Hepatocyte (in vitro differentiated cells): Measurements from ENCODE around the gene SORD. TPM values are rescaled to one million over a fixed set of nuclear protein-coding genes. Genes with fewer than 3 reads are reported as not detected.
"Not testable (repeated sequence)": the region's sequence is repeated elsewhere in the genome, so short reads cannot be mapped to it uniquely, and the experiment has no call there.

Experiments
- DNase-seq: peaks from one replicate; pipeline ENCODE4 v3.0.0-alpha.2; 2016; ENCODE audit warnings: low spot score
- H2AFZ ChIP-seq: fragments of 200-600 bp; sonication (generic); 2 replicates; pipeline ENCODE4 v1.6.0; 2016; ENCODE audit warnings: antibody characterized with exemption, mild to moderate bottlenecking
- H3K27ac ChIP-seq: fragments of 200-600 bp; sonication (generic); 2 replicates; pipeline ENCODE4 v1.5.1; 2016; ENCODE audit warnings: mild to moderate bottlenecking
- H3K27me3 ChIP-seq: fragments of 200-600 bp; sonication (generic); 2 replicates; pipeline ENCODE4 v1.6.1; 2016
- H3K36me3 ChIP-seq: fragments of 200-600 bp; sonication (generic); replicated peaks from 2 replicates; pipeline ENCODE4 v1.5.1; 2016; ENCODE audit warnings: low read depth; ENCODE audit not compliant: insufficient read depth
- H3K4me1 ChIP-seq: fragments of 200-600 bp; sonication (generic); 2 replicates; pipeline ENCODE4 v1.5.1; 2016; ENCODE audit warnings: mild to moderate bottlenecking, moderate library complexity; ENCODE audit not compliant: insufficient read depth
- H3K4me2 ChIP-seq: fragments of 200-600 bp; sonication (generic); 2 replicates; pipeline ENCODE4 v1.6.0; 2016
- H3K4me3 ChIP-seq: fragments of 200-600 bp; sonication (generic); 2 replicates; pipeline ENCODE4 v1.5.1; 2016; ENCODE audit warnings: mild to moderate bottlenecking
- H3K79me2 ChIP-seq: fragments of 200-600 bp; sonication (generic); 2 replicates; pipeline ENCODE4 v1.6.0; 2017; ENCODE audit warnings: mild to moderate bottlenecking
- H3K9me2 ChIP-seq: fragments of 200-600 bp; sonication (generic); replicated peaks from 2 replicates; pipeline ENCODE4 v1.6.0; 2017; ENCODE audit warnings: mild to moderate bottlenecking; ENCODE audit not compliant: insufficient read depth
- H3K9me3 ChIP-seq: fragments of 200-600 bp; sonication (generic); 2 replicates; pipeline ENCODE4 v1.5.1; 2016; ENCODE audit warnings: low read depth, mild to moderate bottlenecking
- H4K20me1 ChIP-seq: fragments of 200-600 bp; sonication (generic); 2 replicates; pipeline ENCODE4 v1.6.0; 2016; ENCODE audit warnings: mild to moderate bottlenecking; ENCODE audit not compliant: insufficient read depth, poor library complexity, severe bottlenecking
- EZH2 ChIP-seq: fragments of 200-600 bp; sonication (generic); IDR thresholded peaks from 2 replicates; pipeline ENCODE4 v1.6.1; 2016; ENCODE audit warnings: antibody characterized with exemption, mild to moderate bottlenecking, borderline replicate concordance
- EZH2phosphoT487 ChIP-seq: fragments of 200-600 bp; sonication (generic); IDR thresholded peaks from one replicate; pipeline ENCODE4 v1.6.1; 2018; ENCODE audit warnings: antibody characterized with exemption, mild to moderate bottlenecking, low read depth, moderate library complexity; ENCODE audit not compliant: unreplicated experiment, severe bottlenecking
- WGBS: methylation state at CpG from one replicate; pipeline ENCODE4 v1.1.6; 2016; ENCODE audit warnings: low lambda C conversion rate; ENCODE audit errors: missing lambda C conversion rate; 5-methylcytosine and 5-hydroxymethylcytosine counted together
- polyA plus RNA-seq: library from polyadenylated mRNA; unstranded; fragments of >200 nt; fragmentation: Nextera tagmentation; extraction: Ambion mirVana; gene quantifications from 2 replicates; pipeline ENCODE4 v1.2.1, GENCODE V29; 2016
- total RNA-seq: library from RNA; depleted of rRNA; stranded (reverse); fragments of >200 nt; gene quantifications from 2 replicates; pipeline ENCODE4 v1.2.3, GENCODE V29; 2014
- TF ChIP-seq, protein P1 (sequence below): fragments of 200-600 bp; sonication (generic); IDR thresholded peaks from 2 replicates; pipeline ENCODE4 v1.5.1; 2016; ENCODE audit warnings: antibody characterized with exemption, mild to moderate bottlenecking; ENCODE audit not compliant: poor library complexity

SORD gene
- total and polyA plus RNA-seq, 2 experiments from 2014 or later: 81.8 to 116 TPM

- Histone ChIP-seq H4K20me1 (no peaks in the 10 kb centered on the region), H3K79me2 (no peaks in the 10 kb centered on the region), H3K27me3 (no peaks in the 10 kb centered on the region), H3K9me2 (no peaks in the 10 kb centered on the region), H3K4me3 (no peak overlapping the region), H3K4me2 (no peak overlapping the region), H3K9me3 (no peaks in the 10 kb centered on the region), H2AFZ (no peak overlapping the region), H3K36me3 (no peaks in the 10 kb centered on the region), H3K4me1 (peaks cover 7% of the 10 kb centered on the region), H3K27ac (peak overlapping the region; percentile 64)
- TF ChIP-seq, protein P1, sequence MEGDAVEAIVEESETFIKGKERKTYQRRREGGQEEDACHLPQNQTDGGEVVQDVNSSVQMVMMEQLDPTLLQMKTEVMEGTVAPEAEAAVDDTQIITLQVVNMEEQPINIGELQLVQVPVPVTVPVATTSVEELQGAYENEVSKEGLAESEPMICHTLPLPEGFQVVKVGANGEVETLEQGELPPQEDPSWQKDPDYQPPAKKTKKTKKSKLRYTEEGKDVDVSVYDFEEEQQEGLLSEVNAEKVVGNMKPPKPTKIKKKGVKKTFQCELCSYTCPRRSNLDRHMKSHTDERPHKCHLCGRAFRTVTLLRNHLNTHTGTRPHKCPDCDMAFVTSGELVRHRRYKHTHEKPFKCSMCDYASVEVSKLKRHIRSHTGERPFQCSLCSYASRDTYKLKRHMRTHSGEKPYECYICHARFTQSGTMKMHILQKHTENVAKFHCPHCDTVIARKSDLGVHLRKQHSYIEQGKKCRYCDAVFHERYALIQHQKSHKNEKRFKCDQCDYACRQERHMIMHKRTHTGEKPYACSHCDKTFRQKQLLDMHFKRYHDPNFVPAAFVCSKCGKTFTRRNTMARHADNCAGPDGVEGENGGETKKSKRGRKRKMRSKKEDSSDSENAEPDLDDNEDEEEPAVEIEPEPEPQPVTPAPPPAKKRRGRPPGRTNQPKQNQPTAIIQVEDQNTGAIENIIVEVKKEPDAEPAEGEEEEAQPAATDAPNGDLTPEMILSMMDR: no peak
- TF ChIP-seq EZH2phosphoT487 (no peak), EZH2 (no peak)
- no peak for DNase-seq
- 65% methylated on average over 4 of the region's 4 CpGs for WGBS
Observed at GRCh38 chr15:45064386-45064785, 41.4 kb downstream of the SORD start.

DNA sequence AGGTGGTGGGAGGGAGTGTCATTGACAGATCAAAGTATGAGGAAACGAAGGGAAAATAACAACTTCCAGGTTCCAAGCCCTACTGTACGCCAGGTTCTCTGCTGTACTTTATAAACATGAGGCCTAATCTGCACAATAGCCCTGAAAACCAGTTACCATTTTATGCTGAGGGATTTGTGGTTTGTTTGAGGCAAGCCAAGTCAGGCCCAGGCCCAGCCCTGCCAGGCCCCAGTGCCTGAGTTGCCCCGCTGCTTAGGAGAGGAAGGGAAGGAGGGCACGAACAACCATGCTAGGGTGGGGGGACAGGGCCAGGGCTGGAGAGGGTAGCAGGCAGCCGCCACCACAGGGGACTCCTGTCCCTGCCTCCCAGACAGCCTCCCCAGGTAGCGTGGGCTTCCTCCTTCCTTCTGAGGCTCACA, 47.0 kb downstream of the SORD start:
- not testable (repeated sequence) for H3K9me2 ChIP-seq, H3K4me3 ChIP-seq, H3K4me2 ChIP-seq, DNase-seq, H4K20me1 ChIP-seq, H3K36me3 ChIP-seq, H3K27me3 ChIP-seq, H3K79me2 ChIP-seq, H3K4me1 ChIP-seq, H2AFZ ChIP-seq, H3K9me3 ChIP-seq
- H3K27ac ChIP-seq: peak overlapping the region; percentile 90
- 85% methylated on average over 5 of the region's 6 CpGs for WGBS

- not testable (repeated sequence) for DNase-seq, H3K9me3 ChIP-seq, H3K79me2 ChIP-seq, H3K27me3 ChIP-seq, H3K4me2 ChIP-seq, H2AFZ ChIP-seq, H3K36me3 ChIP-seq, H3K4me3 ChIP-seq, H3K9me2 ChIP-seq, H4K20me1 ChIP-seq
- H3K27ac ChIP-seq: peak overlapping the region; percentile 71
- H3K4me1 ChIP-seq: peaks cover 16% of the 10 kb centered on the region
Observed at GRCh38 chr15:45073602-45074001, 50.6 kb downstream of the SORD start.

- H2AFZ ChIP-seq, H3K4me2 ChIP-seq, H3K36me3 ChIP-seq, H3K27me3 ChIP-seq, H4K20me1 ChIP-seq, H3K4me3 ChIP-seq, H3K4me1 ChIP-seq, H3K79me2 ChIP-seq, H3K9me2 ChIP-seq, DNase-seq, H3K9me3 ChIP-seq: not testable (repeated sequence)
- 71% methylated on average over 1 of the region's 9 CpGs for WGBS
- peak overlapping the region; percentile 91 for H3K27ac ChIP-seq
Observed at GRCh38 chr15:45075440-45076320, 52.7 kb downstream of the SORD start.

GRCh38 chr15:45077391-45077790, 54.4 kb downstream of the SORD start:
- H3K9me3 ChIP-seq, H3K4me2 ChIP-seq, H3K79me2 ChIP-seq, DNase-seq, H3K4me3 ChIP-seq, H3K4me1 ChIP-seq, H3K9me2 ChIP-seq, H4K20me1 ChIP-seq, H2AFZ ChIP-seq, H3K36me3 ChIP-seq, H3K27me3 ChIP-seq: not testable (repeated sequence)
- peak overlapping the region; percentile 74 for H3K27ac ChIP-seq
- WGBS: 96% methylated on average over 2 of the region's 2 CpGs

DNA sequence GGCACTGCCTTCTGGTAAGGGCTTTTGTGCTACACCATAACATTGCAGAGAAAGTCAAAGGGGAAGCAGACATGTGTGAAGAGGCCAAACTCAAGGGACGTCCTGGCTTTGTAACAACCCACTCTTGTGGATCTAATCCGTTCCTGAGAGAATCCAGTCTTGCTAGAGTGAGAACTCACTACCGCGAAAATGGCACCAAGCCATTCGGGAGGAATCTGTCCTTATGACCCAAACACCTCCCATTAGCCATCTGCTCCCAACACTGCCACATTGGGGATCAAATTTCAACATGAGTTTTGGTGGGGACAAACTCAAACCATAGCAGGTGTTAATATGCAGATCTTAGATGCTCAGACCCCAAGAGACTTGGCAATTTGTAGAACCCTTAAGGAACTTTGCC, 56.2 kb downstream of the SORD start:
- not testable (repeated sequence) for DNase-seq, H3K4me2 ChIP-seq, H3K4me3 ChIP-seq, H3K36me3 ChIP-seq, H3K9me3 ChIP-seq, H4K20me1 ChIP-seq, H3K4me1 ChIP-seq, H3K27me3 ChIP-seq, H2AFZ ChIP-seq, H3K9me2 ChIP-seq, H3K79me2 ChIP-seq
- WGBS: 86% methylated on average over 5 of the region's 5 CpGs
- peak overlapping the region; percentile 87 for H3K27ac ChIP-seq

GRCh38 chr15:45079628-45080246, 56.7 kb downstream of the SORD start:
- H3K27ac ChIP-seq: peak overlapping the region; percentile 87
- H3K79me2 ChIP-seq, H3K4me2 ChIP-seq, H3K9me3 ChIP-seq, H2AFZ ChIP-seq, H3K9me2 ChIP-seq, H3K4me3 ChIP-seq, DNase-seq, H4K20me1 ChIP-seq, H3K4me1 ChIP-seq, H3K36me3 ChIP-seq, H3K27me3 ChIP-seq: not testable (repeated sequence)
- 74% methylated on average over 5 of the region's 5 CpGs for WGBS

GRCh38 chr15:45080593-45080992, 57.6 kb downstream of the SORD start:
- not testable (repeated sequence) for H3K4me2 ChIP-seq, DNase-seq
- H3K27ac ChIP-seq: peak overlapping the region; percentile 87

More at GRCh38 chr15:45080593-45080992, 57.6 kb downstream of the SORD start:
- H4K20me1 ChIP-seq, H3K4me3 ChIP-seq, H3K36me3 ChIP-seq, H3K79me2 ChIP-seq, H3K4me1 ChIP-seq, H3K9me2 ChIP-seq, H2AFZ ChIP-seq, H3K9me3 ChIP-seq, H3K27me3 ChIP-seq: not testable (repeated sequence)
- 96% methylated on average over 3 of the region's 3 CpGs for WGBS
